BLaER1 treated with 17β-estradiol and CSF1 and Interleukin-3, amounts not matched to agents 10 nM and 100 nM (cell line): Measurements from ENCODE around the gene CDH23.

Source experiments
- H3K27ac ChIP-seq, 11 experiments: shearing (Covaris generic); formaldehyde crosslinking; 2 replicates each; pipeline ENCODE4 v1.8.1; 2022
- H3K27me3 ChIP-seq, 11 experiments: shearing (Covaris generic); formaldehyde crosslinking; 2 replicates each; pipeline ENCODE4 v1.8.1; 2022
- H3K36me3 ChIP-seq, 11 experiments: shearing (Covaris generic); formaldehyde crosslinking; 2 replicates each; pipeline ENCODE4 v1.8.1; 2022
- H3K4me1 ChIP-seq, 10 experiments: shearing (Covaris generic); formaldehyde crosslinking; 2 replicates each; pipeline ENCODE4 v1.8.1; 2022
- H3K4me2 ChIP-seq, 11 experiments: shearing (Covaris generic); formaldehyde crosslinking; 2 replicates each; pipeline ENCODE4 v1.8.1; 2022
- H3K4me3 ChIP-seq, 10 experiments: shearing (Covaris generic); formaldehyde crosslinking; 2 replicates each; pipeline ENCODE4 v1.8.1; 2022
- H3K9ac ChIP-seq, 11 experiments: shearing (Covaris generic); formaldehyde crosslinking; 2 replicates each; pipeline ENCODE4 v1.8.1; 2022
- H3K9me3 ChIP-seq, 11 experiments: shearing (Covaris generic); formaldehyde crosslinking; replicated peaks in 1 of 11; 2 replicates each; pipeline ENCODE4 v1.8.1; 2022
- H4K20me1 ChIP-seq, 11 experiments: shearing (Covaris generic); formaldehyde crosslinking; 2 replicates each; pipeline ENCODE4 v1.8.1; 2022
- Cebpa-rat ChIP-seq, 11 experiments: shearing (Covaris generic); IDR thresholded peaks; 2 replicates each; pipeline ENCODE4 v1.8.1; 2022

Gene CDH23

GRCh38 chr10:71697938-71698709 is 301.4 kb downstream of the CDH23 start:
- no peak for TF ChIP-seq Cebpa-rat (IDR thresholded peaks at IDR 0.05)
- Histone ChIP-seq H3K9me3 (no peaks in the 10 kb centered on the region), H3K9ac (no peak overlapping the region), H3K27me3 (no peaks in the 10 kb centered on the region), H3K36me3 (no peaks in the 10 kb centered on the region), H3K27ac (no peak overlapping the region), H3K4me2 (peak overlapping the region in 5 of 11 experiments; percentile 82 to 91 (median 91); a peak in 10 of 22 replicates), H3K4me3 (no peak overlapping the region), H3K4me1 (peaks cover 47 to 78% (median 61%) of the 10 kb centered on the region in 10 experiments), H4K20me1 (no peaks in the 10 kb centered on the region)

- H3K4me3 ChIP-seq: no peak overlapping the region
- H3K9me3 ChIP-seq: no peaks in the 10 kb centered on the region
- no peak overlapping the region for H3K9ac ChIP-seq
- no peaks in the 10 kb centered on the region for H4K20me1 ChIP-seq
- H3K4me1 ChIP-seq: peaks cover 41 to 72% (median 55%) of the 10 kb centered on the region in 10 experiments
- no peak for TF ChIP-seq Cebpa-rat (IDR thresholded peaks at IDR 0.05)
- no peak overlapping the region for H3K27ac ChIP-seq
- H3K27me3 ChIP-seq: no peaks in the 10 kb centered on the region
- 0 out of 22 replicates have a peak overlapping the region, but pooled peaks of 1 of the 11 experiments have one; percentile 6 for H3K4me2 ChIP-seq
- H3K36me3 ChIP-seq: no peaks in the 10 kb centered on the region
Observed at GRCh38 chr10:71698737-71699136, 302.0 kb downstream of the CDH23 start.

GRCh38 chr10:71700731-71701368 is 304.1 kb downstream of the CDH23 start:
- Histone ChIP-seq H4K20me1 (no peaks in the 10 kb centered on the region), H3K27ac (peak overlapping the region in 5 of 11 experiments; percentile 17 to 51 (median 40); a peak in 9 of 22 replicates), H3K4me1 (peaks cover 19 to 55% (median 35%) of the 10 kb centered on the region in 10 experiments), H3K27me3 (no peaks in the 10 kb centered on the region), H3K4me2 (peak overlapping the region in 7 of 11 experiments; percentile 11 to 67 (median 49); a peak in 10 of 22 replicates), H3K9ac (peak overlapping the region in 7 of 11 experiments; percentile 11 to 49 (median 37); a peak in 10 of 22 replicates), H3K36me3 (no peaks in the 10 kb centered on the region), H3K4me3 (no peak overlapping the region), H3K9me3 (no peaks in the 10 kb centered on the region)
- no peak for TF ChIP-seq Cebpa-rat (IDR thresholded peaks at IDR 0.05)

- H3K4me2 ChIP-seq: peak overlapping the region in 8 of 11 experiments; percentile 1 to 67 (median 48); a peak in 12 of 22 replicates
- no peaks in the 10 kb centered on the region for H3K36me3 ChIP-seq
- no peaks in the 10 kb centered on the region for H3K27me3 ChIP-seq
- H4K20me1 ChIP-seq: no peaks in the 10 kb centered on the region
- H3K4me3 ChIP-seq: no peak overlapping the region
- no peak for TF ChIP-seq Cebpa-rat (IDR thresholded peaks at IDR 0.05)
- peaks cover 12 to 47% (median 27%) of the 10 kb centered on the region in 10 experiments for H3K4me1 ChIP-seq
- H3K27ac ChIP-seq: peak overlapping the region in 5 of 11 experiments; percentile 28 to 51 (median 40); a peak in 10 of 22 replicates
- peak overlapping the region in 6 of 11 experiments; percentile 15 to 49 (median 28); a peak in 7 of 22 replicates for H3K9ac ChIP-seq
- no peaks in the 10 kb centered on the region for H3K9me3 ChIP-seq
Observed at GRCh38 chr10:71701496-71702132, 304.9 kb downstream of the CDH23 start.

GRCh38 chr10:71703577-71703976 is 306.9 kb downstream of the CDH23 start:
- Histone ChIP-seq H3K9me3 (no peaks in the 10 kb centered on the region), H4K20me1 (no peaks in the 10 kb centered on the region), H3K4me2 (no peak overlapping the region), H3K4me3 (no peak overlapping the region), H3K27me3 (no peaks in the 10 kb centered on the region), H3K9ac (no peak overlapping the region), H3K4me1 (peaks cover 11 to 49% (median 22%) of the 10 kb centered on the region in 10 experiments), H3K27ac (no peak overlapping the region), H3K36me3 (no peaks in the 10 kb centered on the region)
- TF ChIP-seq Cebpa-rat (IDR thresholded peaks at IDR 0.05): no peak

- Histone ChIP-seq H3K4me3 (no peak overlapping the region), H3K9ac (no peak overlapping the region), H3K4me1 (peaks cover 18 to 62% (median 35%) of the 10 kb centered on the region in 10 experiments), H3K27me3 (no peaks in the 10 kb centered on the region), H3K9me3 (no peaks in the 10 kb centered on the region), H4K20me1 (no peaks in the 10 kb centered on the region), H3K4me2 (no peak overlapping the region), H3K36me3 (no peaks in the 10 kb centered on the region), H3K27ac (no peak overlapping the region; a peak in 1 of 22 replicates)
- no peak for TF ChIP-seq Cebpa-rat (IDR thresholded peaks at IDR 0.05)
Observed at GRCh38 chr10:71704816-71705215, 308.1 kb downstream of the CDH23 start.

GRCh38 chr10:71705582-71705981 is 308.9 kb downstream of the CDH23 start:
- Histone ChIP-seq H3K4me3 (no peak overlapping the region), H3K27me3 (no peaks in the 10 kb centered on the region), H3K4me2 (no peak overlapping the region), H3K9ac (no peak overlapping the region; a peak in 1 of 22 replicates), H3K9me3 (no peaks in the 10 kb centered on the region), H3K27ac (no peak overlapping the region), H4K20me1 (no peaks in the 10 kb centered on the region), H3K4me1 (peaks cover 26 to 66% (median 42%) of the 10 kb centered on the region in 10 experiments), H3K36me3 (no peaks in the 10 kb centered on the region)
- TF ChIP-seq Cebpa-rat (IDR thresholded peaks at IDR 0.05): no peak

GRCh38 chr10:71706216-71707121 is 309.7 kb downstream of the CDH23 start:
- H3K27ac ChIP-seq: no peak overlapping the region
- H3K4me3 ChIP-seq: no peak overlapping the region
- no peaks in the 10 kb centered on the region for H3K27me3 ChIP-seq
- no peak overlapping the region for H3K4me2 ChIP-seq
- H3K9me3 ChIP-seq: no peaks in the 10 kb centered on the region
- H4K20me1 ChIP-seq: no peaks in the 10 kb centered on the region
- no peak overlapping the region for H3K9ac ChIP-seq
- no peak for TF ChIP-seq Cebpa-rat (IDR thresholded peaks at IDR 0.05)
- H3K36me3 ChIP-seq: no peaks in the 10 kb centered on the region
- peaks cover 33 to 66% (median 45%) of the 10 kb centered on the region in 10 experiments for H3K4me1 ChIP-seq
